HCT116 (cell line): ENCODE data around the gene GP9. TPM values are rescaled to one million over a fixed set of nuclear protein-coding genes. Genes with fewer than 3 reads are reported as not detected.

ENCODE experiments used
- ATAC-seq: fragments of 200-7000 bp; cut with Tn5 transposase; 2 replicates; pipeline ENCODE4 v1.9.1; 2020; ENCODE audit warnings: mild to moderate bottlenecking, moderate library complexity
- BruUV-seq: library from RNA; stranded (reverse); fragments of 400-500 nt; replicated peaks from 2 replicates; lab custom pipeline; 2021; lab: Mats Ljungman, UMichigan
- CTCF ChIA-PET: fragments of 300-600 bp; sonication (Branson Sonifier 250); formaldehyde crosslinking; loops from one replicate; lab custom pipeline; 2021; ENCODE audit warnings: antibody characterized with exemption; lab: Charles Lee
- POLR2A ChIA-PET: fragments of 300-600, 350-600 bp; sonication (Branson Sonifier 250); formaldehyde crosslinking; loops from one replicate; lab custom pipeline; 2021; ENCODE audit warnings: antibody characterized with exemption; lab: Charles Lee
- RAD21 ChIA-PET, 2 experiments: fragments of 300-600 bp; sonication (Branson Sonifier 250); formaldehyde crosslinking; loops; one replicate each; lab custom pipeline; 2023; ENCODE audit warnings: low total read pairs in 2 of 2; ENCODE audit not compliant: uncharacterized antibody in 2 of 2, unreplicated experiment in 2 of 2, low non-redundant PET in 1 of 2; lab: Charles Lee
- DNase-seq: peaks from one replicate; pipeline ENCODE4 v3.0.0-alpha.2; 2010; ENCODE audit warnings: low read depth, low spot score
- H2AFZ ChIP-seq: fragments of 200-600 bp; shearing (Covaris generic), sonication (generic); 2 replicates; pipeline ENCODE4 v1.6.1; 2017; ENCODE audit warnings: low read depth, mixed run types, mixed read lengths, antibody characterized with exemption, low read length; ENCODE audit not compliant: poor library complexity, severe bottlenecking
- H3K27ac ChIP-seq: 2 replicates; pipeline ENCODE4 v1.5.1; 2012; ENCODE audit warnings: low read depth, low read length
- H3K27me3 ChIP-seq: fragments of 200-600 bp; sonication (generic); 2 replicates; pipeline ENCODE4 v1.6.1; 2016; ENCODE audit warnings: mixed run types, low read length, mixed read lengths; ENCODE audit not compliant: insufficient read depth
- H3K36me3 ChIP-seq, 2 experiments: fragments of 200-500 bp in 1 of 2; fragments of 200-600 bp in 1 of 2; sonication (Bioruptor generic) in 1 of 2; sonication (generic) in 1 of 2; 2 replicates each; pipeline versions ENCODE4 v1.5.1 to v1.6.1; 2014 to 2016; ENCODE audit warnings: low read length in 2 of 2, inconsistent platforms in 1 of 2, mixed read lengths in 1 of 2, mixed run types in 1 of 2; ENCODE audit not compliant: insufficient read depth in 2 of 2, control insufficient read depth in 1 of 2
- H3K4me1 ChIP-seq, 2 experiments: fragments of 200-600 bp in 1 of 2; sonication (generic) in 1 of 2; 2 replicates each; pipeline versions ENCODE4 v1.5.1 to v1.6.1; 2012 to 2017; ENCODE audit warnings: low read length in 2 of 2, inconsistent platforms in 1 of 2, mild to moderate bottlenecking in 1 of 2, mixed read lengths in 1 of 2, mixed run types in 1 of 2, moderate library complexity in 1 of 2; ENCODE audit not compliant: insufficient read depth in 2 of 2, control insufficient read depth in 1 of 2
- H3K4me2 ChIP-seq: fragments of 200-600 bp; sonication (generic); 2 replicates; pipeline ENCODE4 v1.6.1; 2017; ENCODE audit warnings: mixed run types, low read length, mixed read lengths
- H3K4me3 ChIP-seq, 2 experiments: fragments of 200-600 bp in 1 of 2; sonication (generic) in 1 of 2; replicated peaks in 1 of 2; 2 replicates each; pipeline ENCODE4 v1.5.1; 2011 to 2016; ENCODE audit warnings: low read length in 2 of 2, control low read depth in 1 of 2, low read depth in 1 of 2, mild to moderate bottlenecking in 1 of 2, mixed read lengths in 1 of 2, mixed run types in 1 of 2
- H3K79me2 ChIP-seq: fragments of 200-600 bp; sonication (generic); 2 replicates; pipeline ENCODE4 v1.6.1; 2017; ENCODE audit warnings: mild to moderate bottlenecking, mixed run types, low read length, moderate library complexity, mixed read lengths; ENCODE audit not compliant: insufficient read depth
- H3K9ac ChIP-seq: fragments of 200-600 bp; sonication (generic); 2 replicates; pipeline ENCODE4 v1.6.1; 2016; ENCODE audit warnings: low read length, mixed read lengths
- H3K9me2 ChIP-seq: fragments of 200-600 bp; sonication (generic), shearing (Covaris generic); 2 replicates; pipeline ENCODE4 v1.6.1; 2017; ENCODE audit warnings: mixed run types, mild to moderate bottlenecking, moderate library complexity; ENCODE audit not compliant: insufficient read depth
- H3K9me3 ChIP-seq, 2 experiments: fragments of 200-500 bp in 1 of 2; fragments of 200-600 bp in 1 of 2; sonication (Bioruptor generic) in 1 of 2; sonication (generic) in 1 of 2; 2 replicates each; pipeline ENCODE4 v1.6.1; 2014 to 2017; ENCODE audit warnings: low read length in 2 of 2, mixed read lengths in 2 of 2, inconsistent platforms in 1 of 2, low read depth in 1 of 2, mild to moderate bottlenecking in 1 of 2, mixed run types in 1 of 2, moderate library complexity in 1 of 2; ENCODE audit not compliant: control insufficient read depth in 1 of 2, insufficient read depth in 1 of 2
- H4K20me1 ChIP-seq: fragments of 200-600 bp; sonication (generic), shearing (Covaris generic); 2 replicates; pipeline ENCODE4 v1.6.1; 2017; ENCODE audit warnings: mixed run types, mild to moderate bottlenecking, moderate library complexity; ENCODE audit not compliant: insufficient read depth
- CBX3 ChIP-seq: IDR thresholded peaks from 2 replicates; pipeline ENCODE4 v1.6.1; 2012; ENCODE audit warnings: low read depth
- CEBPB ChIP-seq: IDR thresholded peaks from 2 replicates; pipeline ENCODE4 v1.6.1; 2012; ENCODE audit warnings: low read depth
- CTCF ChIP-seq, 3 experiments: fragments of 200-600 bp in 1 of 3; sonication (generic) in 1 of 3; IDR thresholded peaks in 2 of 3; conservative IDR thresholded peaks in 1 of 3; 2 replicates each; pipeline ENCODE4 v1.5.1; 2012 to 2017; ENCODE audit warnings: low read depth in 2 of 3, low read length in 2 of 3, antibody characterized with exemption in 1 of 3, borderline replicate concordance in 1 of 3, control low read depth in 1 of 3, mild to moderate bottlenecking in 1 of 3, mixed read lengths in 1 of 3, mixed run types in 1 of 3, moderate library complexity in 1 of 3; ENCODE audit not compliant: insufficient read depth in 1 of 3
- ELF1 ChIP-seq: IDR thresholded peaks from 2 replicates; pipeline ENCODE4 v1.6.1; 2012; ENCODE audit warnings: low read depth, borderline replicate concordance
- EZH2 ChIP-seq: fragments of 200-600 bp; sonication (generic); IDR thresholded peaks from 2 replicates; pipeline ENCODE4 v1.6.1; 2017; ENCODE audit warnings: antibody characterized with exemption, mixed run types
- EZH2phosphoT487 ChIP-seq: fragments of 200-600 bp; IDR thresholded peaks from 2 replicates; pipeline ENCODE4 v1.6.1; 2018; ENCODE audit warnings: antibody characterized with exemption, borderline replicate concordance
- POLR2AphosphoS5 ChIP-seq: IDR thresholded peaks from 2 replicates; pipeline ENCODE4 v1.6.1; 2011; ENCODE audit warnings: mild to moderate bottlenecking, low read depth, low read length, moderate library complexity
- RAD21 ChIP-seq: IDR thresholded peaks from 2 replicates; pipeline ENCODE4 v1.6.1; 2012; ENCODE audit warnings: low read depth, mild to moderate bottlenecking
- TCF7L2 ChIP-seq: IDR thresholded peaks from 2 replicates; pipeline ENCODE4 v1.7.0; 2011; ENCODE audit warnings: borderline replicate concordance, inconsistent platforms; ENCODE audit not compliant: insufficient read depth, insufficient read length; ENCODE audit errors: extremely low read depth
- YY1 ChIP-seq: IDR thresholded peaks from 2 replicates; pipeline ENCODE4 v1.6.1; 2011; ENCODE audit warnings: low read length, low read depth, moderate library complexity, mild to moderate bottlenecking; ENCODE audit not compliant: insufficient replicate concordance; ENCODE audit errors: extremely low read depth
- ZFX ChIP-seq: fragments of 450-650 bp; IDR thresholded peaks from 2 replicates; pipeline ENCODE4 v1.6.1; 2017
- ZNF274 ChIP-seq: fragments of 200-500 bp; sonication (Bioruptor generic); IDR thresholded peaks from 2 replicates; pipeline ENCODE4 v1.6.1; 2014; ENCODE audit warnings: mild to moderate bottlenecking, low read depth, low read length, inconsistent platforms
- intact Hi-C: fragments of 100-400 bp; cut with micrococcal nuclease; formaldehyde crosslinking; loops from 2 replicates; pipeline ENCODE4 v1.10.0; 2022
- total RNA-seq: library from RNA; stranded (reverse); gene quantifications from one replicate; pipeline ENCODE4 v1.2.1, GENCODE V29; 2021; ENCODE audit not compliant: unreplicated experiment

The GP9 gene
- total RNA-seq, 1 experiment from 2014 or later, result not detected

GRCh38 chr3:129022114-129023007 lies 38.2 kb upstream of the GP9 start:
- intact Hi-C loops, result loop anchor here (10.0 kb wide), 1 partner anchor 222 kb away; the partner anchor contains the start of gene COPG1
- RAD21 ChIA-PET, result no interaction called here
- DNase-seq (no peak), ATAC-seq (no peak)
- H3K27me3 ChIP-seq, result no peaks in the 10 kb centered on the region
- no peak overlapping the region for H3K27ac ChIP-seq
- H2AFZ ChIP-seq, result no peak overlapping the region
- peaks cover 17 to 27% of the 10 kb centered on the region in 2 experiments for H3K4me1 ChIP-seq
- POLR2A ChIA-PET, result interaction anchor here (1.2 kb wide), 1 partner anchor 31 kb away, joined by 3 read pairs; no protein-coding TSS in a partner anchor
- CTCF ChIA-PET, result no interaction called here
- H3K36me3 ChIP-seq, result no peaks in the 10 kb centered on the region
- H3K4me3 ChIP-seq, result no peak overlapping the region
- no peaks in the 10 kb centered on the region for H3K9me2 ChIP-seq
- H4K20me1 ChIP-seq, result no peaks in the 10 kb centered on the region
- no peaks in the 10 kb centered on the region for H3K9me3 ChIP-seq
- TF ChIP-seq RAD21 (no peak), CEBPB (no peak), EZH2 (no peak), EZH2phosphoT487 (no peak), POLR2AphosphoS5 (no peak), YY1 (no peak), ELF1 (no peak), ZFX (no peak), CBX3 (no peak), TCF7L2 (no peak), ZNF274 (no peak), CTCF (IDR thresholded peaks at IDR 0.05 in 2 of 3, conservative IDR thresholded peaks at IDR 0.05 in 1 of 3; ENCODE audit: borderline replicate concordance in 1 of 3, insufficient read depth in 1 of 3, low read depth in 2 of 3, low read length in 2 of 3) (no peak)
- TF ChIP-seq, all 23 proteins: peak for 0
- no TSS peak for BruUV-seq
- H3K9ac ChIP-seq, result no peak overlapping the region
- H3K4me2 ChIP-seq, result no peak overlapping the region
- H3K79me2 ChIP-seq, result no peaks in the 10 kb centered on the region
